Neural progenitor cell (in vitro differentiated cells): ENCODE results near the gene WNT2B.

Experiments used
- EZH2 ChIP-seq: fragments of 200-600 bp; sonication (generic); IDR thresholded peaks from 2 replicates; pipeline ENCODE4 v1.6.1; 2017; ENCODE audit warnings: antibody characterized with exemption, mild to moderate bottlenecking, moderate library complexity
- EZH2phosphoT487 ChIP-seq: fragments of 200-600 bp; sonication (generic); IDR thresholded peaks from 2 replicates; pipeline ENCODE4 v1.6.1; 2017; ENCODE audit warnings: antibody characterized with exemption
- TF ChIP-seq, protein P1 (sequence below): fragments of 200-600 bp; sonication (generic); IDR thresholded peaks from 2 replicates; pipeline ENCODE4 v1.5.1; 2017; ENCODE audit warnings: antibody characterized with exemption, mild to moderate bottlenecking

DNA sequence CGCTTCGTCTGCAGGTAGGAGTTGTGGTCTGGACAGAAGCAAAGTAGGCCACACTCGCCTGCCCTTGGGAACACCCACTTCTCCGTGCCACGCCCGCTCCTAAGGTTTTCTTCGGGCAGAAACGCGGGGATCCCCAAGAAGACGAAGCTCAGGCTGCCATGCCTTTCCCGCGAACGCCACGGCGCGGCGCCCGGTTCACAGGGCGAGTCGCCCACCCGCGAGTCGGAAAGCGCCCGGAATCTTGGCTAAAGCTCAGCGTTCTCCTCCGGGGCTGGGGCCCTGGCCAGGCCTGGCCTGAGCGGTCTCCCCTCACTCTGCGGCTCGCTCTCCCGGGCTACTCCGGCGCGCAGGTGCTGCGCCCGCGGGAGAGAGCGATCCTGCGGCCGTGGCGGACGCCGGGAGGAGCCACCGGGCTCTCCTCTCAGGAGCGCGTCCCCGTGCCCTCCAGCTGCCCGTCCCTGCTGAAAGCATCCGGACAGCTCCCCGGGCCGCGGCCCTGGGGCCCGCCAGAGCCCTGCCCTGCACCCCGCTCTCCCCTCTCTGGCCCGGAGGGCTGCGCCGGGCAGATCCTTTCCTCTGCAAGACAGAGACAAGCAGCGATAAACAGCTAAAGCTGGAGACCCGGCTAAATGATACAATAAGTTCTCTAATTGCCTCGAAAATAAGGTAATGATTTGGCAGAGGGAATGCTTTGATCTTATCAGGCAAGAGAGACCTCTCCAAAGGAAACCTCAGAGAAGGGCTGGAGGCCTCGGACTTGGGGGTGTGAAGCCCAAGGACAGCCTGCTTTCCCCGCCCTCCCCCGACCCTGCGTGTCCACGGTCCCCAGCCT is 6.7 kb upstream of the WNT2B start:
- TF ChIP-seq, protein P1, sequence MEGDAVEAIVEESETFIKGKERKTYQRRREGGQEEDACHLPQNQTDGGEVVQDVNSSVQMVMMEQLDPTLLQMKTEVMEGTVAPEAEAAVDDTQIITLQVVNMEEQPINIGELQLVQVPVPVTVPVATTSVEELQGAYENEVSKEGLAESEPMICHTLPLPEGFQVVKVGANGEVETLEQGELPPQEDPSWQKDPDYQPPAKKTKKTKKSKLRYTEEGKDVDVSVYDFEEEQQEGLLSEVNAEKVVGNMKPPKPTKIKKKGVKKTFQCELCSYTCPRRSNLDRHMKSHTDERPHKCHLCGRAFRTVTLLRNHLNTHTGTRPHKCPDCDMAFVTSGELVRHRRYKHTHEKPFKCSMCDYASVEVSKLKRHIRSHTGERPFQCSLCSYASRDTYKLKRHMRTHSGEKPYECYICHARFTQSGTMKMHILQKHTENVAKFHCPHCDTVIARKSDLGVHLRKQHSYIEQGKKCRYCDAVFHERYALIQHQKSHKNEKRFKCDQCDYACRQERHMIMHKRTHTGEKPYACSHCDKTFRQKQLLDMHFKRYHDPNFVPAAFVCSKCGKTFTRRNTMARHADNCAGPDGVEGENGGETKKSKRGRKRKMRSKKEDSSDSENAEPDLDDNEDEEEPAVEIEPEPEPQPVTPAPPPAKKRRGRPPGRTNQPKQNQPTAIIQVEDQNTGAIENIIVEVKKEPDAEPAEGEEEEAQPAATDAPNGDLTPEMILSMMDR, result peak; percentile 59
- peak; percentile 70 for TF ChIP-seq EZH2
- no peak for TF ChIP-seq EZH2phosphoT487
